Thoracic aorta (tissue), 2 donors: ENCODE measurements around the gene MAPK8. TPM values are rescaled to one million over a fixed set of nuclear protein-coding genes. Genes with fewer than 3 reads are reported as not detected.

Experiments
- ATAC-seq: fragments of 150-250 bp; one replicate; pipeline ENCODE4 v1.8.0; 2017; ENCODE audit warnings: low read depth; ENCODE audit not compliant: insufficient number of reproducible peaks, low FRiP score
- DNase-seq: peaks from one replicate; pipeline ENCODE4 v3.0.0-alpha.2; 2020; ENCODE audit warnings: low spot score
- H3K27ac ChIP-seq, 2 donors: fragments of 200-600 bp; sonication (generic); 1 replicate in 1 of 2; 2 replicates in 1 of 2; pipeline ENCODE4 v1.5.1; 2016; ENCODE audit warnings: mild to moderate bottlenecking in 2 of 2, moderate library complexity in 2 of 2
- H3K27me3 ChIP-seq: fragments of 200-600 bp; sonication (generic); replicated peaks from 2 replicates; pipeline ENCODE4 v1.6.0; 2016; ENCODE audit warnings: mild to moderate bottlenecking; ENCODE audit not compliant: insufficient read depth
- H3K36me3 ChIP-seq: fragments of 200-600 bp; sonication (generic); one replicate; pipeline ENCODE4 v1.5.1; 2016
- H3K4me1 ChIP-seq, 2 donors: fragments of 200-600 bp; sonication (generic); 1 replicate in 1 of 2; 2 replicates in 1 of 2; pipeline versions ENCODE4 v1.5.1 to v1.6.0; 2016; ENCODE audit warnings: low read depth in 2 of 2, mild to moderate bottlenecking in 1 of 2; ENCODE audit not compliant: control insufficient read depth in 1 of 2
- H3K4me3 ChIP-seq: fragments of 200-600 bp; sonication (generic); 2 replicates; pipeline ENCODE4 v1.5.1; 2016; ENCODE audit warnings: mild to moderate bottlenecking
- H3K9me3 ChIP-seq: fragments of 200-600 bp; sonication (generic); 2 replicates; pipeline ENCODE4 v1.5.1; 2016
- total RNA-seq, 2 donors: library from RNA; depleted of rRNA; stranded (reverse); fragments of >200 nt; gene quantifications; one replicate each; pipeline versions ENCODE4 v1.1.0 to v1.2.3, GENCODE V29; 2016
- TF ChIP-seq, protein P1 (sequence below): fragments of 200-600 bp; sonication (generic); IDR thresholded peaks from one replicate; pipeline ENCODE4 v1.5.1; 2019; ENCODE audit warnings: antibody characterized with exemption

Gene MAPK8
- total RNA-seq, 2 donors from 2014 or later = 19.5 to 57.4 TPM

DNA sequence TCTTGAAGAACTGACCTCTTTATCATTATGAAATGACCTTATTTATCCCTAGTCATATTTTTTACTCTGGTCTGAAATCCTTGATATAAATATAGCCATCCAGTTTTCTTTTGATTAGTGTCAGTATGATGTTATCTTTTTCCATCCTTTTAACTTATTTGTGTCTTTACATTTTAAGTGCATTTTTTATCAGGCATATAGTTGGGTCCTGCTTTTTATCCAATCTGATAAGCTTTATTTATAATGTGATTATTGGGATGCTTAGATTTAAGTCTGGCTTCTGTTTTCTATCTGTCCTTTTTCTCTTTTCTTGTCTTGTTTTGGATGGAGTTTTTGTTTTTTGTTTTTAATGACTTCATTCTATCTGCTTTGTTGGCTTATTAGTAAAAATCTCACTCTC is 179.2 kb downstream of the MAPK8 start:
- DNase-seq (no peak), ATAC-seq (no peak)
- no peaks in the 10 kb centered on the region for H3K4me1 ChIP-seq
- H3K27me3 ChIP-seq = no peaks in the 10 kb centered on the region
- no peak overlapping the region for H3K4me3 ChIP-seq
- H3K36me3 ChIP-seq = no peaks in the 10 kb centered on the region
- no peaks in the 10 kb centered on the region for H3K9me3 ChIP-seq
- TF ChIP-seq, protein P1, sequence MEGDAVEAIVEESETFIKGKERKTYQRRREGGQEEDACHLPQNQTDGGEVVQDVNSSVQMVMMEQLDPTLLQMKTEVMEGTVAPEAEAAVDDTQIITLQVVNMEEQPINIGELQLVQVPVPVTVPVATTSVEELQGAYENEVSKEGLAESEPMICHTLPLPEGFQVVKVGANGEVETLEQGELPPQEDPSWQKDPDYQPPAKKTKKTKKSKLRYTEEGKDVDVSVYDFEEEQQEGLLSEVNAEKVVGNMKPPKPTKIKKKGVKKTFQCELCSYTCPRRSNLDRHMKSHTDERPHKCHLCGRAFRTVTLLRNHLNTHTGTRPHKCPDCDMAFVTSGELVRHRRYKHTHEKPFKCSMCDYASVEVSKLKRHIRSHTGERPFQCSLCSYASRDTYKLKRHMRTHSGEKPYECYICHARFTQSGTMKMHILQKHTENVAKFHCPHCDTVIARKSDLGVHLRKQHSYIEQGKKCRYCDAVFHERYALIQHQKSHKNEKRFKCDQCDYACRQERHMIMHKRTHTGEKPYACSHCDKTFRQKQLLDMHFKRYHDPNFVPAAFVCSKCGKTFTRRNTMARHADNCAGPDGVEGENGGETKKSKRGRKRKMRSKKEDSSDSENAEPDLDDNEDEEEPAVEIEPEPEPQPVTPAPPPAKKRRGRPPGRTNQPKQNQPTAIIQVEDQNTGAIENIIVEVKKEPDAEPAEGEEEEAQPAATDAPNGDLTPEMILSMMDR = no peak
- H3K27ac ChIP-seq = no peak overlapping the region

- Histone ChIP-seq H3K27ac (no peak overlapping the region), H3K4me3 (no peak overlapping the region), H3K36me3 (no peaks in the 10 kb centered on the region), H3K4me1 (no peaks in the 10 kb centered on the region), H3K27me3 (no peaks in the 10 kb centered on the region), H3K9me3 (no peaks in the 10 kb centered on the region)
- TF ChIP-seq, protein P1 = no peak
- DNase-seq (no peak), ATAC-seq (no peak)
Observed at GRCh38 chr10:48487244-48487643, 180.8 kb downstream of the MAPK8 start.

Other genes starting within 250 kb of the MAPK8 start
- not detected for gene FRMPD2, start 32.0 kb upstream of the MAPK8 start, total RNA-seq